Left lung (tissue), 10 donors: ENCODE measurements around the gene BRD3. TPM values are rescaled to one million over a fixed set of nuclear protein-coding genes. Genes with fewer than 3 reads are reported as not detected.
"Not testable (repeated sequence)": the region's sequence is repeated elsewhere in the genome, so short reads cannot be mapped to it uniquely, and the experiment has no call there.

Experiments used
- ATAC-seq: fragments of 200-7000 bp; cut with Tn5 transposase; one replicate; pipeline ENCODE4 v1.9.1; 2020; ENCODE audit warnings: moderate library complexity
- DNase-seq, 4 donors: peaks; one replicate each; pipeline ENCODE4 v3.0.0-alpha.2; 2013 to 2020
- H3K27ac ChIP-seq, 2 donors: fragments of 200-600 bp; sonication (generic) in 1 of 2; one replicate each; pipeline versions ENCODE4 v1.5.0 to v1.8.0; 2020 to 2021
- H3K27me3 ChIP-seq, 2 donors: fragments of 200-600 bp; sonication (generic) in 1 of 2; one replicate each; pipeline versions ENCODE4 v1.5.0 to v1.8.0; 2020 to 2021
- H3K36me3 ChIP-seq, 2 donors: fragments of 200-600 bp; sonication (generic) in 1 of 2; one replicate each; pipeline versions ENCODE4 v1.5.0 to v1.8.0; 2020 to 2021
- H3K4me1 ChIP-seq, 2 donors: fragments of 200-600 bp; one replicate each; pipeline ENCODE4 v1.8.0; 2021
- H3K4me3 ChIP-seq, 2 donors: fragments of 200-600 bp; sonication (generic) in 1 of 2; one replicate each; pipeline versions ENCODE4 v1.5.0 to v1.8.0; 2020 to 2021; ENCODE audit warnings: mild to moderate bottlenecking in 1 of 2
- H3K9me3 ChIP-seq, 2 donors: fragments of 200-600 bp; sonication (generic) in 1 of 2; one replicate each; pipeline versions ENCODE4 v1.5.0 to v1.8.0; 2020 to 2021
- CTCF ChIP-seq, 2 donors: fragments of 200-600 bp; sonication (generic) in 1 of 2; IDR thresholded peaks; one replicate each; pipeline versions ENCODE4 v1.5.0 to v1.8.0; 2021; ENCODE audit warnings: antibody characterized with exemption in 2 of 2
- intact Hi-C, 2 donors: fragments of 100-400 bp; cut with DNase I; formaldehyde crosslinking; loops; one replicate each; pipeline versions ENCODE4 v1.11.2 to v1.14.2; 2022
- polyA plus RNA-seq, 6 donors: library from polyadenylated mRNA; unstranded; fragments of 120-200 nt; gene quantifications; one replicate each; pipeline ENCODE4 v1.2.1, GENCODE V29; 2013; ENCODE audit not compliant: insufficient read length in 6 of 6
- total RNA-seq, 2 donors: library from RNA; stranded (reverse); fragmentation: NEBNext Ultra II Directional; extraction: Animal tissue kit (Norgen Biotek cat#: 25700); gene quantifications; one replicate each; pipeline ENCODE4 v1.2.1, GENCODE V29; 2021
- donor health status: DM: no; HTN: yes; CAD: no.
- donor health status: DM: no; HTN: no; CAD: no.

The BRD3 gene
- total and polyA plus RNA-seq, 8 donors = 27.0 to 45.8 (median 39.0) TPM

- DNase-seq (no peak), ATAC-seq (no peak)
- TF ChIP-seq CTCF (IDR thresholded peaks at IDR 0.05) = no peak
- H3K4me1 ChIP-seq = no peaks in the 10 kb centered on the region
- H3K4me3 ChIP-seq = no peak overlapping the region
- H3K9me3 ChIP-seq = no peaks in the 10 kb centered on the region
- intact Hi-C loops = no loop called here
- H3K27ac ChIP-seq = no peak overlapping the region
- H3K27me3 ChIP-seq = peaks cover 0 to 6% of the 10 kb centered on the region in 2 donors
- no peaks in the 10 kb centered on the region for H3K36me3 ChIP-seq
Observed at GRCh38 chr9:134101623-134102149, 33.9 kb upstream of the BRD3 start.

GRCh38 chr9:134101133-134101532 lies 33.3 kb upstream of the BRD3 start:
- H3K36me3 ChIP-seq, H3K9me3 ChIP-seq, H3K27ac ChIP-seq, H3K27me3 ChIP-seq, H3K4me1 ChIP-seq, intact Hi-C loops, H3K4me3 ChIP-seq, DNase-seq, ATAC-seq: not testable (repeated sequence)

GRCh38 chr9:134100040-134100439 lies 32.2 kb upstream of the BRD3 start:
- Histone ChIP-seq H3K36me3 (no peaks in the 10 kb centered on the region), H3K27ac (no peak overlapping the region), H3K27me3 (no peaks in the 10 kb centered on the region), H3K4me3 (no peak overlapping the region), H3K4me1 (no peaks in the 10 kb centered on the region), H3K9me3 (no peaks in the 10 kb centered on the region)
- ATAC-seq (no peak), DNase-seq (no peak)
- no peak for TF ChIP-seq CTCF (IDR thresholded peaks at IDR 0.05)
- intact Hi-C loops = no loop called here

GRCh38 chr9:134099123-134099761 lies 31.4 kb upstream of the BRD3 start:
- Histone ChIP-seq H3K27me3 (no peaks in the 10 kb centered on the region), H3K9me3 (no peaks in the 10 kb centered on the region), H3K36me3 (no peaks in the 10 kb centered on the region), H3K4me1 (no peaks in the 10 kb centered on the region), H3K27ac (no peak overlapping the region), H3K4me3 (no peak overlapping the region)
- no peak for DNase-seq
- ATAC-seq = peak; percentile 97
- intact Hi-C loops = no loop called here
- peak; percentile 48 to 76 for TF ChIP-seq CTCF (IDR thresholded peaks at IDR 0.05)

GRCh38 chr9:134089972-134090371 lies 22.1 kb upstream of the BRD3 start:
- intact Hi-C loops = no loop called here
- ATAC-seq = no peak
- peaks cover 0 to 4% of the 10 kb centered on the region in 2 donors for H3K27me3 ChIP-seq
- TF ChIP-seq CTCF (IDR thresholded peaks at IDR 0.05) = no peak
- DNase-seq = no peak
- no peaks in the 10 kb centered on the region for H3K36me3 ChIP-seq
- H3K27ac ChIP-seq = no peak overlapping the region
- no peaks in the 10 kb centered on the region for H3K4me1 ChIP-seq
- peaks cover 0 to 4% of the 10 kb centered on the region in 2 donors for H3K9me3 ChIP-seq
- H3K4me3 ChIP-seq = no peak overlapping the region
